HTR-8/SVneo (cell line): ENCODE results near the gene AGPAT1.
A peak's percentile ranks its signal among the peaks of the same experiment; 100 is the strongest.

Experiments
- DNase-seq: peaks from one replicate; pipeline ENCODE4 v3.0.0; 2011; ENCODE audit warnings: low spot score, mixed read lengths; ENCODE audit not compliant: insufficient read length
- FAIRE-seq: peaks from 2 replicates; lab custom pipeline; 2011; peaks lifted over from hg19 to GRCh38; lab: Jason Lieb, UNC

Gene AGPAT1

GRCh38 chr6:32127717-32128592 lies 47.9 kb downstream of the AGPAT1 start, which contains the start of gene ATF6B:
Gene ATF6B, minus strand, starts transcription at chr6:32128246. Its CDS starts 39 bp downstream, at chr6:32128207.
- DNase-seq (peak; percentile 100), FAIRE-seq (peak; percentile 86)

GRCh38 chr6:32127409-32127716 lies 48.5 kb downstream of the AGPAT1 start:
- FAIRE-seq (no peak), DNase-seq (no peak)

- DNase-seq, result no peak
- no peak for FAIRE-seq
Measured at GRCh38 chr6:32126880-32127279, 49.0 kb downstream of the AGPAT1 start.

GRCh38 chr6:32123681-32124080 lies 52.2 kb downstream of the AGPAT1 start:
- DNase-seq (no peak), FAIRE-seq (no peak)

- no peak for FAIRE-seq
- DNase-seq, result no peak
Measured at GRCh38 chr6:32120573-32121059, 55.3 kb downstream of the AGPAT1 start.

DNA sequence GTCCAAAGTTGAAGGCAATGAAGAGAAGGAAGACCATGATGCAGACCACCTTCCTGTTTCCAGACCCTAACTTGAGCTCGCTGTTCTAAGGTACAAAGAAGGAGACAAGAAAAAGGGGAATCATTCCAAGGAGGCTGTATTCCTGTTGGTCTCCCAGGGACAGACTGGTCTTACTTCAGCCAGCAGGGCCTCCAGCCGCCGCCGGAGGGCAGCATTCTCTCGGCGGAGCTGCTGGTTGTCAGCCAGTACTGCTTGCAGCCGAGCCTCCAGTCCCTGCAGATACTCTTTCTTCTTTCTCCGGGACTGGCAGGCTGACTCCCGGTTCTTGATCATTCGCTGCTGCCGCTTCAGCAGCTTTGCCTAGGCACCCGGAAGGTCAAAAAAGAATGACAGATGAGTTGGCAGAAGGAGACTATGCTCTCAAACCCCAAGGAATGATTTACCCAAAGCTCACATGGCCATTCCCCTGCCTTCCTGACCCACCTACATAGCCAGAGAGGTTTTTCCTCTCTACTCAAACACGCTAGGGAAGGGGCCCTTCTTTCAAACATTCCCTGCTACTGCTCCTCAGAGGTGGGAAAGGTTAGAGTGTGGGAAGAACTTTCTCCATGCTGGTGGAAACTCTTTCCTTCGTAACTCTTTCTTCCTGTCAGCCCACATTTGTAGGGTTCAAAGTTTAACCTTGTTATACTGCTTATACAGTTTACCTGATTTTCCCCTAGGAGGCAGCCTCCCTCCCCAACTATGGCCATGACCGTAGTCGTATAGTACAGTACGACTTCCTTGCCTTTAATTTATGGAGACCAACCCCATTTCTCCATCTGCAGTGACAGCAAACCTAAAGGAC lies 56.9 kb downstream of the AGPAT1 start:
- FAIRE-seq (no peak), DNase-seq (peak; percentile 82)
